ENCODE results near the gene BIVM. TPM values are rescaled to one million over a fixed set of nuclear protein-coding genes. Genes with fewer than 3 reads are reported as not detected.

BIVM gene
- total and polyA plus RNA-seq, 2 donors (not counting 3 experiments of a cell fraction or from before 2014, with no cell fraction given) = 7.7 to 20.3 TPM

DNA sequence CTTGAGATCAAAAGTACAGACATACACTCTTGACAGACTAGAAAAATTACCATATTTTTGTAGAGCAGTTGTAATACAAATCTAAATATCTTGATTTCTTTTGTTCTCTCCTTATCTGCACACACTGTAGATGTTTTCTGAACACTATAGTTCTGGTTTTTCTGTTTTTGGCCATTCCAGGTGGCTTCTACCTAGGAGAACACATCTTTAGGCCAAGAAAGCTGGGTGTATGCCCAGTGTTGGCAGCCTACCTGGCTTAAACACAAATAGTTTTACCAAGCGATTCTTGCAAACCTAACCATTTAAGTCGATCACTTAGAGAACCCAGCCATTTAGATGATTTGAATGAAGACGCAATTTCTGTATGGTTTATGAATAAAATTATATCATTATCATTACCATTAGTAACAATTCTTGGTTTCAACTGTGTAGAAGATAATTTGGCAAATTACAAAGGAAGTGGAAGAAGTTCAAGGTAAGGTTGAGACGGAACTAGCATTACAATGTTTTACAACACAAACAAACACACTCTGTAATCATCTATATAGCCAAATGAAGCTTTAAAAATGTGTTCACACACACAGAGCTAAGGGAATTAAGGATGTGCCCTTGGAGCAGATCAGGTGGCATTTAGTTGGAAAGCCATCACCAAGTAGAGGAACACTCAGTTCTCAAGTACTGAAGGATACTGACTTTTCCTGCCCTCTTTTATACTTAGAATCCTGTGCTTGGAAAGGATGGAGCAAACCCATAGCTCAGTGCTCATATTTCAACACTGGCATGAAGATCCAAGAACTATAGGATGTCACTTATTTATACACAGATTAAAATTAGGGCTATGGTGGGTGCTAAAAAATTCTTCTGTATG lies 83.1 kb downstream of the BIVM start:
- H3K4me2 ChIP-seq (ENCODE audit: insufficient read depth, low read length) = no peak overlapping the region
- POLR2A ChIA-PET = no interaction called here
- no peaks in the 10 kb centered on the region for H3K27me3 ChIP-seq (ENCODE audit: control insufficient read depth in 2 of 2, insufficient read depth in 2 of 2, low read length in 2 of 2)
- CTCF ChIA-PET = interaction anchor here (0.9 to 1.7 kb wide), 3 partner anchors 10 to 12 kb away, joined by 3 to 13 read pairs (median 8); no protein-coding TSS in a partner anchor
- DNase-seq (ENCODE audit: low read depth, low spot score) (no peak), FAIRE-seq (no peak)
- no peaks in the 10 kb centered on the region for H3K4me1 ChIP-seq (ENCODE audit: control insufficient read depth, extremely low read depth, insufficient read depth, low read length)
- no peak overlapping the region for H2AFZ ChIP-seq (ENCODE audit: low read depth, low read length)
- no peaks in the 10 kb centered on the region for H3K9me3 ChIP-seq (replicated peaks; ENCODE audit: control insufficient read depth, insufficient read depth, low read length)
- H4K20me1 ChIP-seq (replicated peaks; ENCODE audit: control insufficient read depth, extremely low read depth, insufficient read depth, low read length) = no peaks in the 10 kb centered on the region
- no peak overlapping the region for H3K4me3 ChIP-seq (replicated peaks in 1 of 3; ENCODE audit: insufficient read depth in 1 of 3, low read depth in 1 of 3, low read length in 3 of 3)
- TF ChIP-seq MYC (IDR thresholded peaks at IDR 0.05; ENCODE audit: low read depth, low read length) = no peak
- no peaks in the 10 kb centered on the region for H3K9me1 ChIP-seq (replicated peaks; ENCODE audit: control insufficient read depth, extremely low read depth, insufficient read depth, low read length)
- intact Hi-C loops (cut with micrococcal nuclease) (no loop called here), dilution Hi-C loops (cut with MboI; ENCODE audit: extremely low pct_ligation_motif_present, low sequenced_read_pairs) (no loop called here)
- no peak overlapping the region for H3K27ac ChIP-seq (ENCODE audit: insufficient read depth, low read depth, low read length)
- H3K79me2 ChIP-seq (ENCODE audit: control insufficient read depth, insufficient read depth, low read length) = no peaks in the 10 kb centered on the region
- H3K9ac ChIP-seq (replicated peaks; ENCODE audit: extremely low read depth, insufficient read depth, low read length) = no peak overlapping the region
- H3K36me3 ChIP-seq (ENCODE audit: control insufficient read depth in 2 of 2, extremely low read depth in 1 of 2, insufficient read depth in 2 of 2, low read length in 2 of 2) = no peaks in the 10 kb centered on the region
- BruUV-seq (replicated peaks) = no TSS peak

Other genes with a start within 250 kb of the BIVM start
- gene TPP2, start 202.1 kb upstream of the BIVM start, total RNA-seq = 46.7 TPM in 2 replicates
- gene TPP2, start 202.1 kb upstream of the BIVM start, polyA plus RNA-seq = 7.8 and 11.5 TPM in 2 replicates
- not detected in 2 replicates for gene METTL21C, start 104.1 kb upstream of the BIVM start, total RNA-seq
- gene METTL21C, start 104.1 kb upstream of the BIVM start, polyA plus RNA-seq = not detected in 2 replicates
- gene TEX30, start 25.3 kb upstream of the BIVM start, total RNA-seq = 14.5 and 19.8 TPM in 2 replicates
- 8.0 and 12.5 TPM in 2 replicates for gene TEX30, start 25.3 kb upstream of the BIVM start, polyA plus RNA-seq
- gene POGLUT2, start 143 bp upstream of the BIVM start, total RNA-seq = 22.5 and 22.7 TPM in 2 replicates
- gene POGLUT2, start 143 bp upstream of the BIVM start, polyA plus RNA-seq = 14.5 and 17.9 TPM in 2 replicates
- 36.0 and 40.1 TPM in 2 replicates for gene ERCC5, start 46.9 kb downstream of the BIVM start, total RNA-seq
- gene ERCC5, start 46.9 kb downstream of the BIVM start, polyA plus RNA-seq = 6.7 and 12.5 TPM in 2 replicates